ENCODE results near the gene GTF2F2.

- no peak for TF ChIP-seq POLR2A (IDR thresholded peaks at IDR 0.05)
- peak in 5 of 6 experiments; percentile 30 to 67 (median 56) for TF ChIP-seq CTCF (IDR thresholded peaks at IDR 0.05)
- no peak for TF ChIP-seq POLR2AphosphoS5 (IDR thresholded peaks at IDR 0.05)
- TF ChIP-seq EP300 (IDR thresholded peaks at IDR 0.05): no peak
These were observed 160.7 kb downstream of the GTF2F2 start for GRCh38 chr13:45280751-45281634.

Measured in upper lobe of left lung (tissue), 4 donors.